ENCODE data around the gene RETREG2.
A peak's percentile ranks its signal among the peaks of the same experiment; 100 is the strongest.
"Not testable (repeated sequence)": the region's sequence is repeated elsewhere in the genome, so short reads cannot be mapped to it uniquely, and the experiment has no call there.

Gene RETREG2

DNA sequence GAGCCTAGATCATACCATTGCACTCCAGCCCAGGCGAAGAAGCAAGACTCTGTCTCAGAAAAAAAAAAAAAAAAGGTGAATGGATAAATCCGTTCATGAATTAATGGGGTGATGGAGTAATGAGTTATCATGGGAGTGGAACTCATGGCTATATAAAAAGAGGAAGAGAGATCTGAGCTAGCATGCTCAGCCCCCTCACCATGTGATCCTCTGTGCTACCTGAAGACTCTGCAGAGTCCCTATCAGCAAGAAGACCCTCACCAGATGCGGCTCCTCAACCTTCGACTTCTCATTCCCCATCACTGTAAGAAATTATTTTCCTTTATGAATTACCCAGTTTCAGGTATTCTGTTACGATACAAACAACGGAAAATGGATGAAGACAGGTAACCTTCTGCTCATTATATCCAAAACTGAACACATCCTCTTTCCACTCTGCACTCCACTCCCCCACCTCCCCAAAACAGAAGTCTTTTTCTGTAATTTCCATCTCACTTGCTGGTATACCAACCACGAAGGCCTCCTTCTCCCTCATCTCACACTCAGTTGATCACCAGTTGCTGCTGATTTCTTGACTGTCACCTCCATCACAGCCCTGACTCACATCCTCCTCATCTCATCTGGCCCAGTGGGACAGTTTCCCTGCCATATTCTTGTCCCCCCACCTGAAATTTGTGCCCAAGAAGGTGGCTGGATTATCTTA, 8.8 kb downstream of the RETREG2 start:
- no peak for DNase-seq (ENCODE audit: extremely low read depth in 1 of 2, low read depth in 1 of 2)

DNA sequence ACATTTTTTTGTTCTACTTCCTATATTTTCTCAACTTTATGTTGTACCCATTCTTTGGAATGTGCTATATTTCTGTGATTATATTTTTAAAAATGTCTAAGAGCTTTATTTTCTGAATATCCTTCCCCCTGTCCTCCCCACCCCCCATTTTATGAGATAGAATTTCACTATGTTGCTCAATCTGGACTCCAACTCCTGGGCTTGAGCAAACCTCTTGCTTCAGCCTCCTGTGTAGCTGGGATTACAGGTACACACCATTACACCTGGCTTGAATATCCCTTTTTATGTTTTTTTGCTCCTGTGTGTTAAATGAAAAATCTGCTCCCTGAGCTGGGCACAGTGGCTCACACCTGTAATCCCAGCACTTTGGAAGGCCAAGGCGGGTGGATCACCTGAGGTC, 19.3 kb downstream of the RETREG2 start:
- no peak for DNase-seq (ENCODE audit: extremely low read depth in 1 of 2, low read depth in 1 of 2)

DNA sequence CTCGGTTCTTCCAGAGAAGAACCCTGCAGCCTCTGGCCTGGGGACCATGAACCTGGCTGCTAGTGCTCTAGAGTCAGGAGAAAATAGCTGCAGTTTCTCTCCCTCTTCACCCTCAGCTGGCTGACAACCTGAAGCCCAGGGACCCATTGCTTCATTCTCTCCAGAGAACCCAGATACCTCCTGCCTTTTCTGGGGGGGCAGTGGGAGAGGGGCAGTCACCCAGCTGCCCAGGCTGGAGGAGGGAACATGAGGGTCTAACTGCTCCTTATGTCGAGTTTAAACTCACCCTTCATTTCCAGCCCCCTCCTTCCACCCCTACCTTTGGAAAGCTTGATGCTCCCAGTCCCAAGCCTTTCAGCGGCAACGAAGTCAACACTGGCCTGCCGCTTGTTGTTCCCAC, 20.9 kb downstream of the RETREG2 start:
- no peak for DNase-seq (ENCODE audit: extremely low read depth in 1 of 2, low read depth in 1 of 2)

- no peak for DNase-seq (ENCODE audit: extremely low read depth in 1 of 2, low read depth in 1 of 2)
Measured at GRCh38 chr2:219199470-219200211, 21.6 kb downstream of the RETREG2 start.

DNA sequence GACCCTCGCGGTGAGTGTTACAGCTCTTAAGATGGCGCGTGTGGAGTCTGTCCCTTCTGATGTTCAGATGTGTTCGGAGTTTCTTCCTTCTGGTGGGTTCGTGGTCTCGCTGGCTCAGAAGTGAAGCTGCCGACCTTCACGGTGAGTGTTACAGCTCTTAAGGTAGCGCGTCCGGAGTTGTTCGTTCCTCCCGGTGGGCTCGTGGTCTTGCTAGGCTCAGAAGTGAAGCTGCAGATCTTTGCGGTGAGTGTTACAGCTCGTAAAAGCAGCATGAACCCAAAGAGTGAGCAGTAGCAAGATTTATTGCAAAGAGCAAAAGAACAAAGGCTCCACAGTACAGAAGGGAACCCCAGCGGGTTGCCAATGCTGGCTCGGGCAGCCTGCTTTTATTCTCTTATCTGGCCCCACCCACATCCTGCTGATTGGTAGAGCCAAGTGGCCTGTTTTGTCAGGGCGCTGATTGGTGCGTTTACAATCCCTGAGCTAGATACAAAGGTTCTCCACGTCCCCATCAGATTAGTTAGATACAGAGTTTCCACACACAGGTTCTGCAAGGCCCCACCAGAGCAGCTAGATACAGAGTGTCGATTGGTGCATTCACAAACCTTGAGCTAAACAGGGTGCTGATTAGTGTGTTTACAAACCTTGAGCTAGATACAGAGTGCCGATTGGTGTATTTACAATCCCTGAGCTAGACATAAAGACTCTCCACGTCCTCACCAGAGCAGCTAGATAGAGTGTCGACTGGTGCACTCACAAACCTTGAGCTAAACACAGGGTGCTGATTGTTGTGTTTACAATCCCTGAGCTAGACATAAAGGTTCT, 22.6 kb downstream of the RETREG2 start:
- not testable (repeated sequence) for DNase-seq (ENCODE audit: extremely low read depth in 1 of 2, low read depth in 1 of 2)

DNA sequence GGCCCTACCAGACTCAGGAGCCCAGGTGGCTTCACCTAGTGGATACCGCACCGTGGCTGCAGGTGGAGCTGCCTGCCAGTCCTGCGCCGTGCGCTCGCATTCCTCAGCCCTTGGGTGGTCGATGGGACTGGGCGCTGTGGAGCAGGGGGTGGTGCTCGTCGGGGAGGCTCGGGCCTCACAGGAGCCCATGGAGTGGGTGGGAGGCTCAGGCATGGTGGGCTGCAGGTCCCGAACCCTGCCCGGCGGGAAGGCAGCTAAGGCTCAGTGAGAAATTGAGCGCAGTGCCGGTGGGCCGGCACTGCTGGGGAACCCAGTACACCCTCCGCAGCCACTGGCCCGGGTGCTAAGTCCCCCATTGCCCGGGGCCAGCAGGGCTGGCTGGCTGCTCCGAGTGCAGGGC, 23.3 kb downstream of the RETREG2 start:
- DNase-seq (ENCODE audit: extremely low read depth in 1 of 2, low read depth in 1 of 2) = not testable (repeated sequence)

GRCh38 chr2:219204425-219205164, 26.5 kb downstream of the RETREG2 start:
- DNase-seq (ENCODE audit: extremely low read depth in 1 of 2, low read depth in 1 of 2) = no peak

DNA sequence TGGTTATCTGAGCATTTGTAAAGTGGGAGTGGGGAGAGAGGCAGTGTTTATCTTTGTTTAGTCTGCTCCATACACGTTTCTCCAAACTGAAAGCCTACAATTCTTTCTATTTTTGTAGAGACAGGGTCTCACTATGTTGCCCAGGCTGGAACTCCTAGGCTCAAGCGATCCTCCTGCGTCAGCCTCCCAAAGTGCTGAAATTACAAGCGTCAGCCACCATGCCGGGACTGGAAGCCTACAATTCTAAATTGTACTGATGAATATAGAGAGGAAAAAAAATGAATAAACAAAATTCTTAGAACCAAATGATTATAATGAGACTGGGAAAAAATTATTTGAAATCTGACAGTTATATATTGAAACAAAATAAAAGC, 27.1 kb downstream of the RETREG2 start:
- no peak for DNase-seq (ENCODE audit: extremely low read depth in 1 of 2, low read depth in 1 of 2)

DNA sequence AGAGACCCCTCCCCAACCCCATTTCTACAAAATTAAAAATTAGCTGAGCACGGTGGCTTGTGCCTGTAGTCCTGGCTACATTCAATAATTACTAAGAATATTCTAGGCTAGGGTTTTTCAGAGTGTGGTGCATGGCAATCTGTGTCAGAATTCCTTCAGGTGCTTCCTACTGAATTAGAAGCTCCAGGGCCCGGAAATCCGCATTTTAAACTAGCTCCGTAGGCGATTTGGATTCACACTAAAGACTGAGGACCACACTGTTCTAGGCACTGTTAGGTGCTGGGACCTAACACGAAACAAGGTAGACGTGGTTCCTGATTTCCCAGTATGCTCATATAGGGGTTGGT, 27.9 kb downstream of the RETREG2 start:
- no peak for DNase-seq (ENCODE audit: extremely low read depth in 1 of 2, low read depth in 1 of 2)

DNA sequence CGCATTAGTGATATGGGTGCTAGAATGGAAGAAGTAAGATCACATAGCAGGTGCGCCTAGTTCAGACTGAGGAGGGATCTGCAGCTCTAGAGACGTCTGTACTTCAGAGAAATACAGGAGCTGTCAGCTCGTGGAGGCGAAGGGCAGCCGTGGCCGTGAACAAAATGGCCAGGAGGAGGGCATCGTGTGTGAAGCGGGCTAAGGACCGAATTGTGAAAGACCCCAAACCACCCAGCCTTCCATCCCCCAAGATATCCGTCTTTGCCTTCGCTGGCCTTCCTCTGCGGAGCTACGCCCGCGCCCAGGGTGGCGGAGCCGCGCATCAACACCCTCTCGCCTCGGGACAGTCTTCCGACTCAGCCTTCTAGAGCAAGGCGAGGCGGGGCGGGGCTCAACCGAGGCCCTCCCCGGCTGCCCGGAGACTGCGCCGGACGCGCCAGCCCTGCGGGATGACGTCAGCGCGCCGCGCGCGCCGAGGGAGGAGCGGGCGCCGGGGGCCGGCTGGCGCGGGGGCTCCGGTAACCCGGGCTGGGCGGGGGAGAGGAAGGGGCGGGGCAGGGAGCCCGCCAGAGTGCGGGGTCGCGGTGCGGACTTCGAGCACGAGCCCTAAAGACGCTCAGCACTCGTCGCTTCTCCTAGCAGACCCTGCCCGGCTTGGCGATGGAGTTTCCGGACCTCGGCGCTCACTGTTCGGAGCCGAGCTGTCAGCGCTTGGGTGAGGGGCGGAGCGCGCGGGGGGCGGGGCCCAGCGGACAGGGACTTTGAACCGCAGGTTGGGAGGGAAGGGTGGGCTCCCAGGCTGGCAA, 28.5 kb downstream of the RETREG2 start, which contains the start of gene ZFAND2B:
Gene ZFAND2B (plus strand): TSS at position 455 of the 806 bp plus-strand sequence. CDS start 206 bp downstream, at position 661.
- DNase-seq (ENCODE audit: extremely low read depth in 1 of 2, low read depth in 1 of 2) = peak; percentile 88 to 93

DNA sequence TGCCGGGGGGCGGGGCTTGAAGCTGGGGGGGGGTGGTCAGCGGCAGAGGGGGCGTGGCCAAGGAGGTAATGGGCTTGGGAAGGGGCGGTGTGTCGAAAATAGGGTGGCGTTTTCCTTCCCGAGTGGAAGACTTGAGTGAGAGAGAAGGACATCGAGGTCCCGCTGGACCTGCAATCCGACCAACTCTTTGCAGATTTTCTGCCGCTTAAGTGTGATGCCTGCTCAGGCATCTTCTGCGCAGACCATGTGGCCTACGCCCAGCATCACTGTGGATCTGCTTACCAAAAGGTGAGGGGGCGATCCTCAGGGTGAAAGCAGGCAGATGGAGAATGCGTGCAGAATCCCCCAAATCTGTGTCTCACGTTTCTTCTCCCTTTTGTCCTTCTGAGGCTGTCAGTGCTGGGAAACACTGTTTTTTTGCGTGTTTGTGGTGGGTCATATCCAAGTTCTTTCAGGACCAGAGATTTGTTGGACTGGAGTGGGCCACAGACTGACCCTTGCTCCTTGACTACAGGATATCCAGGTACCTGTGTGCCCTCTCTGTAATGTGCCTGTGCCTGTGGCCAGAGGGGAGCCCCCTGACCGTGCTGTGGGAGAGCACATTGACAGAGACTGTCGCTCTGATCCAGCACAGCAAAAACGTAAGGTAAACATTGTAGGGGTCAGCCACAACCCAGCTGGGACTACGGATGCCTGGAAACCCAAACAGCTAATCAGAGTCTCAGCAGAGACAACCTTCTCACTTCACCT, 29.2 kb downstream of the RETREG2 start:
- DNase-seq (ENCODE audit: extremely low read depth in 1 of 2, low read depth in 1 of 2) = no peak

GRCh38 chr2:219207884-219208740, 30.0 kb downstream of the RETREG2 start:
- DNase-seq (ENCODE audit: extremely low read depth in 1 of 2, low read depth in 1 of 2) = no peak

DNA sequence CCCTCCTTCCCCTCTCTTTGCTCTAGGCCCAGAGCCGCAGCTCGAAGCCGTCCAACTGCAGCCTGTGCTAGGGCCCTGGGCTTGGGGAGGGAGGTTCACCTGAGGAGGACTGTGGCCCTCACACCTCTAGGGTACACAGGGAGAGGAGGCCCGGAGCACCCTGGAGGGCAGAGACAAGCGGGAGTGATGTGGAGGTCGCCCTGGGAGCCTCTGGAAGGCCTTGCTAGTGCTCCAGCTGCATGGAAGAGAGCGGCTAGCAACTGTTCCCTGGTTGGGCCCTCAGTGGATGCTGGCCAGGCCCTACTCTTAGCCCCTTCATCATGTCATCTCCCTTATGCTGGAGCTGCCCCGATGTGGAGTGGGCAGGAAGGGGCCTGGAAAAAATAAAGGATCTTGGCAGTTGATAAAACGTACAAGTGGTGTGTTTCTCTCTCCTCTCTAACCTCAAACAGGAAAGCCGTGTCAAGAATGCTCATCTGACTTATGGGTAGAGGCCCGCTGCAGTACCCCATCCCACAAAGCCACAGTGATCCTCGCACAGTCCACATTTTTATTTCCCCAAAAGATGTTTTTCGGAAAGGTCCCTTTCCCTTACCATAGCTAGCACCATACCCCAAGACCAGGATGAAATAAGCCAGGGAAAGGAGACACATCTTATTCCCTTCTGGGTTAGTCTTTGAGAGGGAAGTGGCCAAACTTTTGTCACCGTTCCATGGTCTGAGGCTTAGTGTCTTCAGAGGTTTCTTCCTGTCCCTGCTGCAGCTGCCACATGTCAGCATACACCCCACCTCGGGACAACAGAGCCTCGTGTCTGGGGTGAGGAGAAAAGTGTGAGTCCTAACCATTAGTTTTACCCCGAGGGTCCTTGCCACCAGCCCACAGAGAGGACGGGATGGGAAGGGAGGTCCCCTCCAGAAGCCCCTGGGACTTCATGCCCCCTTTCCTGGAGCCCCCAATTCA, 31.4 kb downstream of the RETREG2 start:
- DNase-seq (ENCODE audit: extremely low read depth in 1 of 2, low read depth in 1 of 2) = no peak

- DNase-seq (ENCODE audit: extremely low read depth in 1 of 2, low read depth in 1 of 2) = no peak
Measured at GRCh38 chr2:219210196-219210885, 32.3 kb downstream of the RETREG2 start.

- no peak for DNase-seq (ENCODE audit: extremely low read depth in 1 of 2, low read depth in 1 of 2)
Measured at GRCh38 chr2:219210886-219211362, 32.8 kb downstream of the RETREG2 start.

DNA sequence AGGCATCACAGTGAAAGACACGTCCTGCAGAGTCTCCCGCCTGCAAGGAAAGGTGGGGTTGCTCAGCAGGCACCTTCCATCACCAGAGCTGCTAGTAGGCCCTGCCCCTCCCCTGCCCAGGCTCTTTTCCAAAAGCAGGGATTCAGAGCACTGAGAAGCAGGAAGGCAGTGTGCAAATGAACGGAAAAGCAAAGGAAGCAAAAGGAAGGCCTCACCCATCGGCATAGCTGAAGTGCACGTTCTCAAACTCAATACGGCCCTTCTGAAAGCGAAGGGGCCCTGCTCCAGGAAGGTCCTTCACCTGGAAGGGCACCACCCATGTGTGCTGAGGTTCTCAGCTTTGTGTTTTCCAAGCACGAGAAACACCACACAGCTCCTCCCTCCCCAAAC, 34.9 kb downstream of the RETREG2 start:
- no peak for DNase-seq (ENCODE audit: extremely low read depth in 1 of 2, low read depth in 1 of 2)
